Mesothelial cell of epicardium (in vitro differentiated cells): ENCODE measurements around the gene IGF2R. TPM values are rescaled to one million over a fixed set of nuclear protein-coding genes. Genes with fewer than 3 reads are reported as not detected.

Experiments used
- DNase-seq, 2 experiments: peaks; one replicate each; pipeline ENCODE4 v3.0.0; 2021; ENCODE audit warnings: low spot score in 2 of 2; ENCODE audit not compliant: unreplicated experiment in 2 of 2
- H3K27ac Mint-ChIP-seq: 2 replicates; pipeline ENCODE4 v1.8.0; 2021; ENCODE audit warnings: mixed read lengths
- H3K27me3 Mint-ChIP-seq: 2 replicates; pipeline ENCODE4 v1.8.0; 2021; ENCODE audit warnings: low read depth, mixed read lengths
- H3K36me3 Mint-ChIP-seq: 2 replicates; pipeline ENCODE4 v1.8.0; 2021; ENCODE audit warnings: mixed read lengths
- H3K4me1 Mint-ChIP-seq: 2 replicates; pipeline ENCODE4 v1.8.0; 2021; ENCODE audit warnings: mixed read lengths
- H3K4me3 Mint-ChIP-seq: 2 replicates; pipeline ENCODE4 v1.8.0; 2021; ENCODE audit warnings: mild to moderate bottlenecking, moderate library complexity, mixed read lengths
- H3K9me3 Mint-ChIP-seq: 2 replicates; pipeline ENCODE4 v1.8.0; 2021; ENCODE audit warnings: mixed read lengths
- CTCF ChIP-seq: fragments of 200-600 bp; sonication (generic); IDR thresholded peaks from one replicate; pipeline ENCODE4 v1.5.0; 2021; ENCODE audit warnings: antibody characterized with exemption; ENCODE audit not compliant: unreplicated experiment
- total RNA-seq: library from RNA; stranded (reverse); gene quantifications from 3 replicates; pipeline ENCODE4 v1.2.1, GENCODE V29; 2021

The IGF2R gene
- total RNA-seq, 1 donor from 2014 or later, result 112 TPM

GRCh38 chr6:159946912-159947311 lies 22.0 kb upstream of the IGF2R start:
- Mint-ChIP-seq H3K4me3 (no peak overlapping the region), H3K27me3 (peaks cover 8% of the 10 kb centered on the region), H3K27ac (no peak overlapping the region), H3K36me3 (no peaks in the 10 kb centered on the region), H3K4me1 (no peaks in the 10 kb centered on the region), H3K9me3 (peaks cover 10% of the 10 kb centered on the region)
- no peak for DNase-seq
- no peak for TF ChIP-seq CTCF

GRCh38 chr6:159948199-159948598 lies 20.7 kb upstream of the IGF2R start:
- no peak for DNase-seq
- Mint-ChIP-seq H3K36me3 (no peaks in the 10 kb centered on the region), H3K27ac (no peak overlapping the region), H3K27me3 (no peaks in the 10 kb centered on the region), H3K9me3 (peaks cover 10% of the 10 kb centered on the region), H3K4me3 (no peak overlapping the region), H3K4me1 (peaks cover 11% of the 10 kb centered on the region)
- no peak for TF ChIP-seq CTCF

DNA sequence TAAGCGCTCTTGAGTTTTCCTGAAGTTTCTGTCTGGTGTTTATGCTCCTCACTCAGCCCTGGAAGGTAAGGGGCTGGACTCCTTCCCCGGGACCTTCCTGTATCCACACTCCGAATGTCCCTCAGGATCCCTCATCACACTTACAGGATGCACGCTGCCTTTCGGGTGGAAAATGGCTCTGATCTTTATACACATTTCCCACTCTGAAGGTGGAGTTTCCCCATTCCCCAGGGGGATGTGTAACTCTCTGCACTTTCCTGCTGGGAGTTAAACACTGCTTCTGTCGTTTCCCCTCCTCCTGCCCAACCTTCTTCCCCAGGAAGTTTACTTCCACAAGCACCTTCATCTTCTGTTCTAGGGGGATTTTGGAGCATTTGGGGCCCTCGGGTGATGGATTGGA lies 17.1 kb upstream of the IGF2R start:
- no peaks in the 10 kb centered on the region for H3K9me3 Mint-ChIP-seq
- no peaks in the 10 kb centered on the region for H3K36me3 Mint-ChIP-seq
- DNase-seq, result no peak
- no peak overlapping the region for H3K4me3 Mint-ChIP-seq
- H3K27me3 Mint-ChIP-seq, result no peaks in the 10 kb centered on the region
- peaks cover 15% of the 10 kb centered on the region for H3K4me1 Mint-ChIP-seq
- H3K27ac Mint-ChIP-seq, result no peak overlapping the region
- TF ChIP-seq CTCF, result no peak

GRCh38 chr6:159952289-159953005 lies 16.4 kb upstream of the IGF2R start:
- no peaks in the 10 kb centered on the region for H3K27me3 Mint-ChIP-seq
- DNase-seq, result no peak
- peaks cover 15% of the 10 kb centered on the region for H3K4me1 Mint-ChIP-seq
- no peak for TF ChIP-seq CTCF
- no peak overlapping the region for H3K27ac Mint-ChIP-seq
- no peak overlapping the region for H3K4me3 Mint-ChIP-seq
- no peaks in the 10 kb centered on the region for H3K9me3 Mint-ChIP-seq
- no peaks in the 10 kb centered on the region for H3K36me3 Mint-ChIP-seq

DNA sequence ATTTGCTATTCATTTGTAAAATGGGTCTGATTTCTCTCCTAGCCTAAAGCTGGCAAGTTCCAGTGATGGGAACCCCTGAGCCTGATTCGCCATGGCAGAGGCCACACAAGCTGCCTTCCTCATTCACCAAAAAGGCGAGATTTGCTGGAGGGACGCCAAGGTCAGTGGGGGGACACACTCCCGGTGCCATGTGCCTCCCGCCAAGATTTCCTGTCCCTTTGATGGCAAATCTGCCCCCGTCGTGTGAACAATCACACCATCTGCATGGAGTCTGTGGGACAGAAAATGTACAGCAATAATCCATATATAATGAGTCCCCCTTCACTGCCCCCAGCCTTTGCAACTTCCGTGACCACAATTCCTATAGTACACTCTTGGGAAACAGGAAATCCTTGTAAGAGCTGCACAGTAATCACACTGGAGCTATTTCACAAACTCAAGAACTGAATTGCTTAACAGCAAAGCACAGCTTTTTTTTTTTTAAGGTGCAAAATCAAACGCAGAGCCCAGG lies 15.7 kb upstream of the IGF2R start:
- H3K4me3 Mint-ChIP-seq, result no peak overlapping the region
- TF ChIP-seq CTCF, result no peak
- H3K36me3 Mint-ChIP-seq, result no peaks in the 10 kb centered on the region
- peaks cover 15% of the 10 kb centered on the region for H3K4me1 Mint-ChIP-seq
- H3K9me3 Mint-ChIP-seq, result no peaks in the 10 kb centered on the region
- no peak for DNase-seq
- H3K27ac Mint-ChIP-seq, result peak overlapping the region; percentile 5
- H3K27me3 Mint-ChIP-seq, result no peaks in the 10 kb centered on the region
